Activated T-cell treated with anti-CD3 and anti-CD28 coated beads for 4 hours (primary cell): ENCODE data around the gene TAF11L3.
"Not testable (repeated sequence)": the region's sequence is repeated elsewhere in the genome, so short reads cannot be mapped to it uniquely, and the experiment has no call there.

ENCODE experiments used
- DNase-seq: peaks from one replicate; pipeline ENCODE4 v3.0.0-alpha.2; 2020

Gene TAF11L3

DNA sequence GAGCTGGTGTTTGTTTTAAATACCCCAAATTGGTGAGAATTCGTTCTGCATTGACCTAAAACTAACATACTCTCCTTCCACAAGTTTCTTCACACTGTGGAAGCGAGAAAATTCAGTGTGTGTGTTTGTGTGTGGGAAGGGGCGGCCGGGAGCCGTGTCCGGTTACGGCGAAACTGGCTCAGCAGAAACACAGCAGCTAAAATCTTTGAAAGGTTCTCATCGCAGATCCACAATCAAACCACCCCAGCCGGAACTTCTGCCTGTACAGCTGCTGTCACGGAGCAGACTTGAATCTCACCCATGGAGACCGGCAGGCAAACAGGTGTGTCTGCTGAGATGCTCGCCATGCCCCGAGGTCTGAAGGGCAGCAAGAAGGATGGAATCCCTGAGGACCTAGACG lies at the start of gene TAF11L3:
TSS of gene TAF11L3 (plus strand) at position 301 of the 400 bp plus-strand sequence.
- DNase-seq: not testable (repeated sequence)

GRCh38 chr5:17470064-17470463 lies 48.1 kb upstream of the TAF11L3 start:
- no peak for DNase-seq

- not testable (repeated sequence) for DNase-seq
Measured at GRCh38 chr5:17475064-17475463, 43.1 kb upstream of the TAF11L3 start.

DNA sequence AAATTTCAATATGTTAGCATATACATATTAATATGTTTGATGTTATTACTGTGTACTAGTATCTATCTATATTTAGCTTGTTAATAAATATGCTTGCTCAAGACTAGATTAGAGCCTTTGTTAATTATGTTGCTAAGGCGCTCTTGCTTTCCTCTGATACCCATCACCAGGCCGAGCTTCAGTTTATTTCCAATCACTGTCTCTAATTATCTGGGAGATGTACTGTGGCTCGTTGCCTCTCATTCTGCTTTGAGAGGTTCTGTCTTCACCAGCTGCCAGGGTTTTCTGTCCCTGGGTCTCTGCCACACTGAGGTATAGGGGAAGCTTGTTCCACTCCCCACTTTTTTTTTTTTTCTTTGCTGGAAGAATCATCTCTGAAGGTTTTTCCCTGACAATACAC lies 41.1 kb upstream of the TAF11L3 start:
- DNase-seq: no peak

DNA sequence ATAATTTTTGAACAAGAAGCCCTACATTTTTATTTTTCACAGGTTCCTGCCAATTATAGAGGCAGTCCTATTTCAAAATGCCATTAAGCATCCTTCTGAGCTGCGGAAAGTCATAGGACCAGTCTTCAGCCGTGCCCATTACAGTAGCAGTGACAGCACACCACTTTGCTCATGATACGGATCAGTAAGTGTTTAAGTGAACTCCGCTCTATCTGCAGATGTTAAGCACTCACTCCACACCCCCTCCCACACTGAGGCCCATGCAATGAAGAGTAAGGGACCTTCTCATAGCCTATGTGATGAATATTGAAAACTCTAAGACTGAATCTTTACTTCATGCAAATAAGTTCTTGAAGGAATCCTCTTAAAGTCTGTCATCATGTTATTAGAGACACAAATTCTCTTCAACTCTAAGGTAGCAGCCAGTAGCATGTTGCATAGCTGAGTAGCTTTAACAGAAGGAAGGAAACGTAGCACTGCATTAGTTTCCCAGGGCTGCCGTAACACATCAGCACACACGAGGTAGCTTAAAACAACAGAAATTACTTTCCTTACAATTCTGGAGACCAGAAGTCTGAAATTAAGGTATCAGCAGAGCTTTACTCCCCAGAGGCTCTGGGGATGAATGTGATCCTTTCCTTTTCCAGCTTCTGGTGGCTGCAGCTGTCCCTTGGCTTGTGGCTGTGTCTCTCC lies 40.4 kb upstream of the TAF11L3 start:
- DNase-seq: no peak

DNA sequence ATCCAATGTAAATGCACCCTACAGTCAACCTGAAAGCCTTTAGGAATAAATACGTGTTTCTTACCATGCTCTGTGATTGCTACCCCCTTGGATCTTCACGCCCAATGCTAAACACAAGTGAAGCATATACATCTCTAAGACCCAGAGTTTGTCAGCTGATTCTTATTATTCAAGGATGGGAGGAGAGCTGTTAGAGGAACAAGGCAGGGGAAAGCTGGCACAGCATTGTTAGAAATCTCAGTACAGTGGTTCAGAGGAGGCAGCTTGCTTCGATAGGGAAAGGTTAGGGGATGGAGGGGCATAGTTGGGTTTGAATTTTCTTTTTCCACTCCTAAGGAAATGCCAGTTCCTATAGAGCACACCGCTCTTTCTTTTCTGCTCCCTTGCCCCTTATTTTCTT lies 36.8 kb upstream of the TAF11L3 start:
- no peak for DNase-seq

DNA sequence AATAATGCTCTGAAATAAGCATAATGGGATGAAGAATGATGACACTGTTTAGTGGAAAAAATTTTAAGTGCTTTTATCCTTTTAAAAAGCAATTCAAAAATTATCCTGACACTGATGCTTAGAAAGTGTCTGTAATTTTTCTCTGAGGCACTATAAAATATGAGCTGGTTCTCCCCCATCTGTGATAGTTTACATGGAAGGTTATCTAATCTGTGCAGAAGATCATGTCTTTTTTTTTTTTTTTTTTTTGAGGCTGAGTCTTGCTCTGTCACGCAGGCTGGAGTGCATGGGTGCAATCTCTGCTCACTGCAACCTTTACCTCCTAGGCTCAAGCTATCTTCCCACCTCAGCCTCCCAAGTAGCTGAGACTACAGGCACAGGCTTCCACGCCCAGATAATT lies 35.4 kb upstream of the TAF11L3 start:
- DNase-seq: no peak

- not testable (repeated sequence) for DNase-seq
Measured at GRCh38 chr5:17486464-17487173, 31.5 kb upstream of the TAF11L3 start.

DNA sequence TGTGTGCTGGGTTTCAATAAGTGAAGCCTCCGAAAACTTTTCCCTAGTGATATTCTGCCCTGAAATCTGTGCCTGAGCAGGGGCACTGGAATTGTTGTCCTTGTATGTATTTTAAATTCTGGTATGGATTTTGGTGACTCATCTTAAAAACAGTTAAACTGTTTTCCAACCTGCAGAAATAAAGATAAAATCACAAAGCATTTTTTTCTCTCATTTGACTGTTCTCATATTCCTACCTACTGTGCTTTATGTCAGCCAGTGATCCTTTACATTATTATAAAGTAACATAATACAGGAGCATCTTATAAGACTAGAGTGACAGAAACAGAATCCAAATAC lies 31.0 kb upstream of the TAF11L3 start:
- no peak for DNase-seq

GRCh38 chr5:17491257-17491656 lies 26.9 kb upstream of the TAF11L3 start:
- DNase-seq: not testable (repeated sequence)

GRCh38 chr5:17492770-17493169 lies 25.4 kb upstream of the TAF11L3 start:
- no peak for DNase-seq

GRCh38 chr5:17497446-17497845 lies 20.7 kb upstream of the TAF11L3 start:
- no peak for DNase-seq

DNA sequence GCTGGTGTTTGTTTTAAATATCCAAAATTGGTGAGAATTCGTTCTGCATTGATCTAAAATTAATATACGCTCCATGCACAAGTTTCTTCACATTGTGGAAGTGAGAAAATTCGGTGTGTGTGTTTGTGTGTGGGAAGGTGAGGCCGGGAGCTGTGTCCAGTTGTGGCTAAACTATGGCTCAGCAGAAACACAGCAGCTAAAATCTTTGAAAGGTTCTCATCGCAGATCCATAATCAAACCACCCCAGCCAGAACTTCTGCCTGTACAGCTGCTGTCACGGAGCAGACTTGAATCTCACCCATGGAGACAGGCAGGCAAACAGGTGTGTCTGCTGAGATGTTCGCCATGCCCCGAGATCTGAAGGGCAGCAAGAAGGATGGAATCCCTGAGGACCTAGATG lies 20.2 kb upstream of the TAF11L3 start, which contains the start of gene TAF11L2:
TSS of gene TAF11L2 (plus strand) at position 301 of the 400 bp plus-strand sequence.
- not testable (repeated sequence) for DNase-seq

GRCh38 chr5:17511775-17512325 lies 6.3 kb upstream of the TAF11L3 start:
- DNase-seq: no peak

GRCh38 chr5:17517526-17517925 lies 641 bp upstream of the TAF11L3 start:
- DNase-seq: peak; percentile 7

GRCh38 chr5:17519508-17519907 lies 1.3 kb downstream of the TAF11L3 start:
- not testable (repeated sequence) for DNase-seq

DNA sequence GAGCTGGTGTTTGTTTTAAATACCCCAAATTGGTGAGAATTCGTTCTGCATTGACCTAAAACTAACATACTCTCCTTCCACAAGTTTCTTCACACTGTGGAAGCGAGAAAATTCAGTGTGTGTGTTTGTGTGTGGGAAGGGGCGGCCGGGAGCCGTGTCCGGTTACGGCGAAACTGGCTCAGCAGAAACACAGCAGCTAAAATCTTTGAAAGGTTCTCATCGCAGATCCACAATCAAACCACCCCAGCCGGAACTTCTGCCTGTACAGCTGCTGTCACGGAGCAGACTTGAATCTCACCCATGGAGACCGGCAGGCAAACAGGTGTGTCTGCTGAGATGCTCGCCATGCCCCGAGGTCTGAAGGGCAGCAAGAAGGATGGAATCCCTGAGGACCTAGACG lies 3.3 kb downstream of the TAF11L3 start, which contains the start of gene TAF11L4:
TSS of gene TAF11L4 (plus strand) at position 301 of the 400 bp plus-strand sequence.
- not testable (repeated sequence) for DNase-seq

GRCh38 chr5:17524935-17525334 lies 6.8 kb downstream of the TAF11L3 start, which contains the start of gene TAF11L5:
TSS of gene TAF11L5 (plus strand) at chr5:17525235.
- not testable (repeated sequence) for DNase-seq

DNA sequence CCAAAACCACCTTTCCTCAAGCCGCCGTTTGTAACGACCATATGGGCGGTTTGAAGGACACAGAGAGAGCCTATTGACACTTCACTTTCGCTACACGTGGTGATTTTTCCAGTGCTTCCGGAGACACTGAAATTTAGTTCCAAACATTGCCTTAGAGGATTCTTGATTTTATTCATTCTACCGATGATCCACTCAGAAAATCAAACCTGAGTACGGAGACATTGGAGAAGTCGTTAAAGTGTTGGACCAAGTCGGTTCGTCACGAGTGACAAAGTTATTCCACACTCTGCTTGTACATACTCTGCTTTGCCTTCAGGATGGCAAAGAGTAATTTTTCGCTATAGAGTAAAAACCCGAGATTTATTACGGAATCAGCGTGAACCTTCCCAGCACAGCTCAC lies 8.3 kb downstream of the TAF11L3 start:
- DNase-seq: not testable (repeated sequence)

DNA sequence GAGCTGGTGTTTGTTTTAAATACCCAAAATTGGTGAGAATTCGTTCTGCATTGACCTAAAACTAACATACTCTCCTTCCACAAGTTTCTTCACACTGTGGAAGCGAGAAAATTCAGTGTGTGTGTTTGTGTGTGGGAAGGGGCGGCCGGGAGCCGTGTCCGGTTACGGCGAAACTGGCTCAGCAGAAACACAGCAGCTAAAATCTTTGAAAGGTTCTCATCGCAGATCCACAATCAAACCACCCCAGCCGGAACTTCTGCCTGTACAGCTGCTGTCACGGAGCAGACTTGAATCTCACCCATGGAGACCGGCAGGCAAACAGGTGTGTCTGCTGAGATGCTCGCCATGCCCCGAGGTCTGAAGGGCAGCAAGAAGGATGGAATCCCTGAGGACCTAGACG lies 10.2 kb downstream of the TAF11L3 start, which contains the start of gene TAF11L6:
TSS of gene TAF11L6 (plus strand) at position 301 of the 400 bp plus-strand sequence.
- DNase-seq: not testable (repeated sequence)
